Measurements from ENCODE around the gene COPS7B.
"Not testable (repeated sequence)": the region's sequence is repeated elsewhere in the genome, so short reads cannot be mapped to it uniquely, and the experiment has no call there.

The COPS7B gene

DNA sequence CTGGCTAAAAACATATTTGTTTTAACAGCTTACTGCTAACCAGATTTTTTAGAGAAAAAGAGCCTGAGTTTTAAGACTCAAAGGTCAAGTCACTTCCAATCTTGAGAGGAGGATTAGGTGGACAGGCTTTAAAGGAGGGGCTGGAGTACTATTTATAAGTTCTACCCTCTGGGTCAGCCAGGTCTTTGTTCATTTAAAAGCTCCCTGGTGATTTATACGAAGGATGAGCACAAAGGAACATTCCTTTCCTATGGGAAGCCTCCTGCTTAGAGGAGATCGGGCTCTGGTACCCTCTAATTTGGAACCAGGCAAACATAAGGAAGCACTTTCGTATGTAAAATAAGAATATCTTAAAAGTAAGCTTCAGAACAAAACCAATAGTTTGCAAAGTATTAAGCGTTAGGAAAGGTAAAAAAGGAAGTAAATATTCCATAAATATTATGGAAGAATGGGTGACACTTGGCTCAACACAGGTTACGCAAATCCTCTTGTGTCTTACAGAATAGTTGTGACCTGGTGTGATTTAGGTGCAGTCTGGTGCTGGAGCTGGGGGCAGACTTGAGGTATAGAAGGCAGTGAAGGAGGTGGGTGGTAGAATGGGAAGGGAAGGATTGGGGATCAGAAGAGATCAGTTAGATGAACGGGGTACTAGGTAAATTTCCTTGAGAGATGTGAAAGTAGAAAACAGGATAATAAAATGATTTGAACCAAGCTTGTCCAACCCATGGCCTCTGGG lies 40.8 kb upstream of the COPS7B start:
- H3K27ac ChIP-seq (ENCODE audit: low read depth, low read length) = no peak overlapping the region
- no peaks in the 10 kb centered on the region for H3K9me3 ChIP-seq (ENCODE audit: insufficient read depth, low read length)
- H3K79me2 ChIP-seq (ENCODE audit: insufficient read depth, low read length) = no peaks in the 10 kb centered on the region
- no peaks in the 10 kb centered on the region for H3F3A ChIP-seq (ENCODE audit: insufficient read depth)
- no peak for TF ChIP-seq EZH2phosphoT487 (conservative IDR thresholded peaks at IDR 0.05; ENCODE audit: low read length)
- TF ChIP-seq, protein P1, sequence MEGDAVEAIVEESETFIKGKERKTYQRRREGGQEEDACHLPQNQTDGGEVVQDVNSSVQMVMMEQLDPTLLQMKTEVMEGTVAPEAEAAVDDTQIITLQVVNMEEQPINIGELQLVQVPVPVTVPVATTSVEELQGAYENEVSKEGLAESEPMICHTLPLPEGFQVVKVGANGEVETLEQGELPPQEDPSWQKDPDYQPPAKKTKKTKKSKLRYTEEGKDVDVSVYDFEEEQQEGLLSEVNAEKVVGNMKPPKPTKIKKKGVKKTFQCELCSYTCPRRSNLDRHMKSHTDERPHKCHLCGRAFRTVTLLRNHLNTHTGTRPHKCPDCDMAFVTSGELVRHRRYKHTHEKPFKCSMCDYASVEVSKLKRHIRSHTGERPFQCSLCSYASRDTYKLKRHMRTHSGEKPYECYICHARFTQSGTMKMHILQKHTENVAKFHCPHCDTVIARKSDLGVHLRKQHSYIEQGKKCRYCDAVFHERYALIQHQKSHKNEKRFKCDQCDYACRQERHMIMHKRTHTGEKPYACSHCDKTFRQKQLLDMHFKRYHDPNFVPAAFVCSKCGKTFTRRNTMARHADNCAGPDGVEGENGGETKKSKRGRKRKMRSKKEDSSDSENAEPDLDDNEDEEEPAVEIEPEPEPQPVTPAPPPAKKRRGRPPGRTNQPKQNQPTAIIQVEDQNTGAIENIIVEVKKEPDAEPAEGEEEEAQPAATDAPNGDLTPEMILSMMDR (IDR thresholded peaks at IDR 0.05; ENCODE audit: insufficient read depth, low read length, poor library complexity, severe bottlenecking) = no peak
- H3K27me3 ChIP-seq (ENCODE audit: low read length) = no peaks in the 10 kb centered on the region
- no peaks in the 10 kb centered on the region for H3K36me3 ChIP-seq (ENCODE audit: low read length)
- no peak overlapping the region for H3K9ac ChIP-seq (ENCODE audit: low read length)
- no peaks in the 10 kb centered on the region for H3K9me2 ChIP-seq (replicated peaks; ENCODE audit: insufficient read depth, low read length)
- no peak overlapping the region for H2AFZ ChIP-seq (ENCODE audit: low read depth, low read length, severe bottlenecking)
- H3K4me3 ChIP-seq (ENCODE audit: insufficient read depth, low read length, poor library complexity, severe bottlenecking) = no peak overlapping the region
- no peaks in the 10 kb centered on the region for H4K20me1 ChIP-seq (ENCODE audit: low read depth, low read length)
- no peak overlapping the region for H3K4me2 ChIP-seq (ENCODE audit: low read depth, low read length, poor library complexity, severe bottlenecking)

DNA sequence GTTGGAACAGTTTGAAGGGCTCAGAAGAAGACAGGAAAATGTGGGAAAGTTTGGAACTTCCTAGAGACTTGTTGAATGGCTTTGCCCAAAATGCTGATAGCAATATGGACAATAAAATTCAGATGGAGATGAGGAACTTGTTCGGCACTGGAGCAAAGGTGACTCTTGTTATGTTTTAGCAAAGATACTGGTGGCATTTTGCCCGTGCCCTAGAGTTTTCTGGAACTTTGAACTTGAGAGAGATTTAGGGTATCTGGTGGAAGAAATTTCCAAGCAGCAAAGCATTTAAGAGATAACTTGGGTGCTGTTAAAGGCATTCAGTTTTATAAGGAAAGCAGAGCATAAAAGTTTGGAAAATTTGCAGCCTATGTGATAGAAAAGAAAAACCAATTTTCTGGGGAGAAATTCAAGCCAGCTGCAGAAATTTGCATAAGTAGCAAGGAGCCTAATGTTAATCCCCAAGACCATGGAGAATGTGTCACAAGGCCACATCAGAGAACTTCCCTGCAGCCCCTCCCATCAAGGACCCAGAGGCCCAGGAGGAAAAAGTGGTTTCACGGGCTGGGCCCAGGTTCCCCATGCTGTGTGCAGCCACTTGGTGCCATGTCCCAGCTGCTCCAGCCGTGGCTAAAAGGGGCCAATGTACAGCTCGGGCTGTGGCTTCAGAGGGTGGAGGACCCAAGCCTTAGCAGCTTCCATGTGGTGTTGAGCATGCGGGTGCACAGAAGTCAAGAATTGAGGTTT lies 37.9 kb upstream of the COPS7B start:
- not testable (repeated sequence) for H3F3A ChIP-seq (ENCODE audit: insufficient read depth); H2AFZ ChIP-seq (ENCODE audit: low read depth, low read length, severe bottlenecking); H3K79me2 ChIP-seq (ENCODE audit: insufficient read depth, low read length); H3K9me2 ChIP-seq (replicated peaks; ENCODE audit: insufficient read depth, low read length); H3K4me2 ChIP-seq (ENCODE audit: low read depth, low read length, poor library complexity, severe bottlenecking); H3K9me3 ChIP-seq (ENCODE audit: insufficient read depth, low read length); H3K27ac ChIP-seq (ENCODE audit: low read depth, low read length); H3K9ac ChIP-seq (ENCODE audit: low read length); H4K20me1 ChIP-seq (ENCODE audit: low read depth, low read length); H3K36me3 ChIP-seq (ENCODE audit: low read length); H3K4me3 ChIP-seq (ENCODE audit: insufficient read depth, low read length, poor library complexity, severe bottlenecking); H3K27me3 ChIP-seq (ENCODE audit: low read length)

DNA sequence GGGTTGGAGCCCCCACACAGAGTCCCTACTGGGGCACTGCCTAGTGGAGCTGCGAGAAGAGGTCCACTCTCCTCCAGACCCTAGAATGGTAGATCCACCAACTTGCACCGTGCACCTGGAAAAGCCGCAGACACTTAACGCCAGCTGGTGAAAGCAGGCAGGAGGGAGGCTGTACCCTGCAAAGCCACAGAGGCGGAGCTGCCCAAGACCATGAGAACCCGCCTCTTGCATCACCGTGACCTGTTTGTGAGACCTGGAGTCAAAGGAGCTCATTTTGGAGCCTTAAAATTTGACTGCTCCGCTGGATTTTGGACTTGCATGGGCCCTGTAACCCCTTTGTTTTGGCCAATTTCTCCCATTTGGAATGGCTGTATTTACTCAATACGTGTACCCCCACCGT lies 37.2 kb upstream of the COPS7B start:
- not testable (repeated sequence) for H4K20me1 ChIP-seq (ENCODE audit: low read depth, low read length); H3K9me2 ChIP-seq (replicated peaks; ENCODE audit: insufficient read depth, low read length); H3K9me3 ChIP-seq (ENCODE audit: insufficient read depth, low read length); H2AFZ ChIP-seq (ENCODE audit: low read depth, low read length, severe bottlenecking); H3K27ac ChIP-seq (ENCODE audit: low read depth, low read length); H3K79me2 ChIP-seq (ENCODE audit: insufficient read depth, low read length); H3F3A ChIP-seq (ENCODE audit: insufficient read depth); H3K27me3 ChIP-seq (ENCODE audit: low read length); H3K4me3 ChIP-seq (ENCODE audit: insufficient read depth, low read length, poor library complexity, severe bottlenecking); H3K4me2 ChIP-seq (ENCODE audit: low read depth, low read length, poor library complexity, severe bottlenecking); H3K9ac ChIP-seq (ENCODE audit: low read length); H3K36me3 ChIP-seq (ENCODE audit: low read length)

DNA sequence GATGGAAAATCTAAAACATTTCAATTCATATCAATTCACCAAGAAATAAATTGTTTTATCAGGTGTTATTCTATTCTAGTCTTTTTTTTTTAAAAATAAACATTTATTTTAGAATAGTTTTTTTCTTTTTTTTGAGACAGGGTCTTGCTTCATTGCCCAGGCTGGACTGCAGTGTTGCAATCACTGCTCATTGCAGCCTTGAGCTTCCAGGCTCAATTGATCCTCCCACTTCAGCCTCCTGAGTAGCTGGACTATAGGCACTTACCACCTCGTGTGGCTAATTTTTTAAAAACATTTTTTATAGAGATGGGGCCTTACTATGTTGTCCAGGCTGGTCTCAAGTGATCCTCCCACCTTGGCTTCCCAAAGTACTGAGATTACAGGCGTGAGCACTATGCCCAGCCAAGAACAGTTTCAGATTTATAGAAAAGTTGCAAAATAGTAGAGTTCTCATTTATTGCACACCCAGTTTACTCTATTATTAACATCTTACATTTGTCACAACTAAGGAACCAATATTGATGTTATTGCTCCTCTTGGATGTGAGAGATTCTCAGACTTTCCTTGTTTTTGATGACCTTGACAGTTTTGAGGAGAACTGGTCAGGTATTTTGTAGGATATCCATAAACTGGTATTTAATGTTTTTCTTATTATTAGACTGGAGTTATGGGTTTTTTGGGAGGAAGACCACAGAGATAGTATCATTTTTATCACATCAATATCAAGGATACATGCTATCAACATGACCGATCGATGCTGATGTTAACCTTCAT lies 35.0 kb upstream of the COPS7B start:
- H3K9me2 ChIP-seq (replicated peaks; ENCODE audit: insufficient read depth, low read length) = no peaks in the 10 kb centered on the region
- no peak overlapping the region for H2AFZ ChIP-seq (ENCODE audit: low read depth, low read length, severe bottlenecking)

More for the DNA sequence above, 35.0 kb upstream of the COPS7B start:
- Histone ChIP-seq H3K27me3 (ENCODE audit: low read length) (no peaks in the 10 kb centered on the region), H3K4me3 (ENCODE audit: insufficient read depth, low read length, poor library complexity, severe bottlenecking) (no peak overlapping the region), H3K27ac (ENCODE audit: low read depth, low read length) (no peak overlapping the region), H3K4me2 (ENCODE audit: low read depth, low read length, poor library complexity, severe bottlenecking) (no peak overlapping the region), H3K79me2 (ENCODE audit: insufficient read depth, low read length) (no peaks in the 10 kb centered on the region), H3K9ac (ENCODE audit: low read length) (no peak overlapping the region), H3K9me3 (ENCODE audit: insufficient read depth, low read length) (no peaks in the 10 kb centered on the region), H4K20me1 (ENCODE audit: low read depth, low read length) (no peaks in the 10 kb centered on the region), H3F3A (ENCODE audit: insufficient read depth) (no peaks in the 10 kb centered on the region; the same call in 1 of the 2 replicates), H3K36me3 (ENCODE audit: low read length) (no peaks in the 10 kb centered on the region)
- TF ChIP-seq, protein P1 (IDR thresholded peaks at IDR 0.05; ENCODE audit: insufficient read depth, low read length, poor library complexity, severe bottlenecking) = no peak
- no peak for TF ChIP-seq EZH2phosphoT487 (conservative IDR thresholded peaks at IDR 0.05; ENCODE audit: low read length)

Measured in SU-DHL-6 (cell line).